Activated naive CD8-positive, alpha-beta T cell (primary cell): ENCODE results near the gene COX8A.

ENCODE experiments used
- H3K27ac Mint-ChIP-seq: one replicate; pipeline ENCODE4 v1.8.0; 2021; ENCODE audit warnings: mixed read lengths
- H3K27me3 Mint-ChIP-seq: one replicate; pipeline ENCODE4 v1.8.0; 2021; ENCODE audit warnings: mixed read lengths
- H3K36me3 Mint-ChIP-seq: one replicate; pipeline ENCODE4 v1.8.0; 2021; ENCODE audit warnings: mixed read lengths
- H3K4me1 Mint-ChIP-seq: one replicate; pipeline ENCODE4 v1.8.0; 2021; ENCODE audit warnings: low read depth, mixed read lengths
- H3K4me3 Mint-ChIP-seq: one replicate; pipeline ENCODE4 v1.8.0; 2021; ENCODE audit warnings: mild to moderate bottlenecking, mixed read lengths
- H3K9me3 Mint-ChIP-seq: one replicate; pipeline ENCODE4 v1.8.0; 2021; ENCODE audit warnings: low read depth, mixed read lengths

COX8A gene

GRCh38 chr11:64005691-64006090 is 31.3 kb downstream of the COX8A start:
- Mint-ChIP-seq H3K4me1 (peaks cover 15% of the 10 kb centered on the region), H3K4me3 (no peak overlapping the region), H3K36me3 (no peaks in the 10 kb centered on the region), H3K27ac (no peak overlapping the region), H3K27me3 (peaks cover 12% of the 10 kb centered on the region), H3K9me3 (no peaks in the 10 kb centered on the region)

GRCh38 chr11:64006398-64006797 is 32.0 kb downstream of the COX8A start:
- H3K27me3 Mint-ChIP-seq = peaks cover 12% of the 10 kb centered on the region
- H3K36me3 Mint-ChIP-seq = peaks cover under 1% of the 10 kb centered on the region
- H3K27ac Mint-ChIP-seq = no peak overlapping the region
- H3K9me3 Mint-ChIP-seq = no peaks in the 10 kb centered on the region
- no peak overlapping the region for H3K4me3 Mint-ChIP-seq
- H3K4me1 Mint-ChIP-seq = peaks cover 15% of the 10 kb centered on the region

GRCh38 chr11:64007160-64007628 is 32.8 kb downstream of the COX8A start:
- H3K4me3 Mint-ChIP-seq = peak overlapping the region; percentile 53
- peaks cover 12% of the 10 kb centered on the region for H3K27me3 Mint-ChIP-seq

GRCh38 chr11:64007629-64008282 is 33.3 kb downstream of the COX8A start:
- Mint-ChIP-seq H3K4me1 (peaks cover 11% of the 10 kb centered on the region), H3K36me3 (peaks cover 3% of the 10 kb centered on the region), H3K27me3 (peaks cover 12% of the 10 kb centered on the region), H3K4me3 (peak overlapping the region; percentile 32), H3K27ac (no peak overlapping the region), H3K9me3 (no peaks in the 10 kb centered on the region)

More at GRCh38 chr11:64007160-64007628, 32.8 kb downstream of the COX8A start:
- Mint-ChIP-seq H3K4me1 (peaks cover 11% of the 10 kb centered on the region), H3K36me3 (peaks cover 3% of the 10 kb centered on the region), H3K27ac (no peak overlapping the region), H3K9me3 (no peaks in the 10 kb centered on the region)

- Mint-ChIP-seq H3K27ac (no peak overlapping the region), H3K4me3 (peak overlapping the region; percentile 32), H3K27me3 (peaks cover 12% of the 10 kb centered on the region), H3K9me3 (no peaks in the 10 kb centered on the region), H3K4me1 (peaks cover 11% of the 10 kb centered on the region), H3K36me3 (peaks cover 3% of the 10 kb centered on the region)
Observed at GRCh38 chr11:64008283-64008913, 34.0 kb downstream of the COX8A start.

- no peak overlapping the region for H3K4me3 Mint-ChIP-seq
- H3K36me3 Mint-ChIP-seq = peaks cover 3% of the 10 kb centered on the region
- H3K9me3 Mint-ChIP-seq = no peaks in the 10 kb centered on the region
- peaks cover 12% of the 10 kb centered on the region for H3K27me3 Mint-ChIP-seq
- no peak overlapping the region for H3K27ac Mint-ChIP-seq
- peaks cover 11% of the 10 kb centered on the region for H3K4me1 Mint-ChIP-seq
Observed at GRCh38 chr11:64008914-64009633, 34.7 kb downstream of the COX8A start.

GRCh38 chr11:64009710-64010109 is 35.3 kb downstream of the COX8A start:
- Mint-ChIP-seq H3K4me1 (peaks cover 11% of the 10 kb centered on the region), H3K27me3 (peaks cover 12% of the 10 kb centered on the region), H3K27ac (no peak overlapping the region), H3K9me3 (no peaks in the 10 kb centered on the region), H3K36me3 (peaks cover 3% of the 10 kb centered on the region), H3K4me3 (no peak overlapping the region)

- H3K27me3 Mint-ChIP-seq = peaks cover 12% of the 10 kb centered on the region
- H3K36me3 Mint-ChIP-seq = peaks cover 3% of the 10 kb centered on the region
- H3K9me3 Mint-ChIP-seq = no peaks in the 10 kb centered on the region
- H3K4me1 Mint-ChIP-seq = peaks cover 11% of the 10 kb centered on the region
- H3K27ac Mint-ChIP-seq = no peak overlapping the region
- no peak overlapping the region for H3K4me3 Mint-ChIP-seq
Observed at GRCh38 chr11:64010783-64011182, 36.4 kb downstream of the COX8A start.

- Mint-ChIP-seq H3K4me3 (no peak overlapping the region), H3K36me3 (peaks cover 3% of the 10 kb centered on the region), H3K4me1 (peaks cover 11% of the 10 kb centered on the region), H3K27me3 (peaks cover 9% of the 10 kb centered on the region), H3K9me3 (no peaks in the 10 kb centered on the region), H3K27ac (no peak overlapping the region)
Observed at GRCh38 chr11:64011371-64011770, 37.0 kb downstream of the COX8A start.

- H3K27me3 Mint-ChIP-seq = peaks cover 3% of the 10 kb centered on the region
- H3K27ac Mint-ChIP-seq = no peak overlapping the region
- no peak overlapping the region for H3K4me3 Mint-ChIP-seq
- H3K4me1 Mint-ChIP-seq = no peaks in the 10 kb centered on the region
- peaks cover 3% of the 10 kb centered on the region for H3K36me3 Mint-ChIP-seq
- no peaks in the 10 kb centered on the region for H3K9me3 Mint-ChIP-seq
Observed at GRCh38 chr11:64013141-64013896, 38.9 kb downstream of the COX8A start.

GRCh38 chr11:64014356-64014755 is 39.9 kb downstream of the COX8A start:
- no peaks in the 10 kb centered on the region for H3K27me3 Mint-ChIP-seq
- H3K4me3 Mint-ChIP-seq = no peak overlapping the region
- H3K9me3 Mint-ChIP-seq = no peaks in the 10 kb centered on the region
- H3K27ac Mint-ChIP-seq = no peak overlapping the region
- no peaks in the 10 kb centered on the region for H3K4me1 Mint-ChIP-seq
- H3K36me3 Mint-ChIP-seq = peaks cover 3% of the 10 kb centered on the region

GRCh38 chr11:64015510-64015909 is 41.1 kb downstream of the COX8A start:
- Mint-ChIP-seq H3K9me3 (no peaks in the 10 kb centered on the region), H3K4me1 (no peaks in the 10 kb centered on the region), H3K27ac (no peak overlapping the region), H3K27me3 (no peaks in the 10 kb centered on the region), H3K4me3 (no peak overlapping the region), H3K36me3 (peaks cover 3% of the 10 kb centered on the region)

- H3K27me3 Mint-ChIP-seq = no peaks in the 10 kb centered on the region
- no peaks in the 10 kb centered on the region for H3K9me3 Mint-ChIP-seq
- no peak overlapping the region for H3K4me3 Mint-ChIP-seq
- H3K4me1 Mint-ChIP-seq = no peaks in the 10 kb centered on the region
- H3K36me3 Mint-ChIP-seq = peaks cover 3% of the 10 kb centered on the region
- no peak overlapping the region for H3K27ac Mint-ChIP-seq
Observed at GRCh38 chr11:64015935-64016845, 41.8 kb downstream of the COX8A start.

- no peaks in the 10 kb centered on the region for H3K27me3 Mint-ChIP-seq
- H3K36me3 Mint-ChIP-seq = no peaks in the 10 kb centered on the region
- no peaks in the 10 kb centered on the region for H3K9me3 Mint-ChIP-seq
- no peak overlapping the region for H3K27ac Mint-ChIP-seq
- H3K4me3 Mint-ChIP-seq = no peak overlapping the region
- H3K4me1 Mint-ChIP-seq = no peaks in the 10 kb centered on the region
Observed at GRCh38 chr11:64017945-64018224, 43.5 kb downstream of the COX8A start.
